MCF 10A (cell line): ENCODE measurements around the gene KCNA3. TPM values are rescaled to one million over a fixed set of nuclear protein-coding genes. Genes with fewer than 3 reads are reported as not detected.
A peak's percentile ranks its signal among the peaks of the same experiment; 100 is the strongest.

Experiments
- BruUV-seq: library from RNA; stranded (reverse); fragments of 400-500 nt; replicated peaks from 2 replicates; lab custom pipeline; 2021; lab: Mats Ljungman, UMichigan
- CTCF ChIA-PET: fragments of 300-600 bp; sonication (Branson Sonifier 250); formaldehyde crosslinking; extraction: SDS; loops from one replicate; lab custom pipeline; 2021; ENCODE audit warnings: antibody characterized with exemption, inconsistent platforms; lab: Yijun Ruan, JAX
- POLR2A ChIA-PET: fragments of 300-600, 350-650 bp; sonication (Branson Sonifier 250); formaldehyde crosslinking; extraction: SDS; loops from one replicate; lab custom pipeline; 2020; ENCODE audit warnings: antibody characterized with exemption, inconsistent platforms; lab: Yijun Ruan, JAX
- DNase-seq: peaks from one replicate; pipeline ENCODE4 v3.0.0-alpha.2; 2018; ENCODE audit not compliant: unreplicated experiment
- H3K27ac Mint-ChIP-seq: one replicate; pipeline ENCODE4 v1.8.0; 2022; ENCODE audit warnings: mild to moderate bottlenecking, low read depth, mixed read lengths; ENCODE audit not compliant: unreplicated experiment
- H3K27me3 Mint-ChIP-seq: one replicate; pipeline ENCODE4 v1.8.0; 2022; ENCODE audit warnings: mixed read lengths; ENCODE audit not compliant: insufficient read depth, unreplicated experiment
- H3K36me3 Mint-ChIP-seq: one replicate; pipeline ENCODE4 v1.8.0; 2022; ENCODE audit warnings: mild to moderate bottlenecking, moderate library complexity, mixed read lengths; ENCODE audit not compliant: insufficient read depth, unreplicated experiment
- H3K4me1 Mint-ChIP-seq: one replicate; pipeline ENCODE4 v1.8.0; 2022; ENCODE audit warnings: mixed read lengths; ENCODE audit not compliant: insufficient read depth, unreplicated experiment
- H3K4me3 Mint-ChIP-seq: one replicate; pipeline ENCODE4 v1.8.0; 2022; ENCODE audit warnings: mild to moderate bottlenecking, moderate library complexity, mixed read lengths; ENCODE audit not compliant: unreplicated experiment
- H3K9me3 Mint-ChIP-seq: one replicate; pipeline ENCODE4 v1.8.0; 2022; ENCODE audit warnings: mixed read lengths; ENCODE audit not compliant: unreplicated experiment
- CTCF ChIP-seq: fragments of 200-600 bp; IDR thresholded peaks from one replicate; pipeline ENCODE4 v1.8.0; 2022; ENCODE audit warnings: antibody characterized with exemption, mild to moderate bottlenecking; ENCODE audit not compliant: unreplicated experiment
- intact Hi-C: fragments of 100-400 bp; cut with micrococcal nuclease; formaldehyde crosslinking; loops from 2 replicates; pipeline ENCODE4 v1.14.1; 2022
- total RNA-seq: library from RNA; stranded (reverse); gene quantifications from 2 replicates; pipeline ENCODE4 v1.2.3, GENCODE V29; 2022

Gene KCNA3
- total RNA-seq, 1 experiment from 2014 or later = not detected

GRCh38 chr1:110631836-110632620, 42.7 kb downstream of the KCNA3 start:
- peaks cover 13% of the 10 kb centered on the region for H3K4me1 Mint-ChIP-seq
- CTCF ChIA-PET = interaction anchor here (0.6 to 6.8 kb wide), 15 partner anchors 11 to 1952 kb away, joined by 3 to 52 read pairs (median 5); no protein-coding TSS in a partner anchor
- H3K27ac Mint-ChIP-seq = no peak overlapping the region
- intact Hi-C loops = loop anchor here (2.0 to 10.0 kb wide), 2 partner anchors 149 to 363 kb away; no protein-coding TSS in a partner anchor
- no peaks in the 10 kb centered on the region for H3K9me3 Mint-ChIP-seq
- POLR2A ChIA-PET = no interaction called here
- no TSS peak for BruUV-seq
- no peak for DNase-seq
- H3K27me3 Mint-ChIP-seq = peaks cover 29% of the 10 kb centered on the region
- no peak overlapping the region for H3K4me3 Mint-ChIP-seq
- TF ChIP-seq CTCF = no peak
- H3K36me3 Mint-ChIP-seq = no peaks in the 10 kb centered on the region

- DNase-seq = peak; percentile 74
- no peak overlapping the region for H3K27ac Mint-ChIP-seq
- H3K4me1 Mint-ChIP-seq = peaks cover 13% of the 10 kb centered on the region
- H3K9me3 Mint-ChIP-seq = no peaks in the 10 kb centered on the region
- H3K27me3 Mint-ChIP-seq = peaks cover 31% of the 10 kb centered on the region
- ChIA-PET CTCF (interaction anchor here (0.6 to 6.8 kb wide), 29 partner anchors 8 to 1002 kb away, joined by 3 to 52 read pairs (median 3); no protein-coding TSS in a partner anchor), POLR2A (interaction anchor here (1.1 kb wide), 1 partner anchor 134 kb away, joined by 3 read pairs; no protein-coding TSS in a partner anchor)
- H3K4me3 Mint-ChIP-seq = no peak overlapping the region
- no TSS peak for BruUV-seq
- intact Hi-C loops = loop anchor here (1.0 to 10.0 kb wide), 3 partner anchors 135 to 364 kb away; no protein-coding TSS in a partner anchor
- peak; percentile 80 for TF ChIP-seq CTCF
- no peaks in the 10 kb centered on the region for H3K36me3 Mint-ChIP-seq
Observed at GRCh38 chr1:110630839-110631663, 43.7 kb downstream of the KCNA3 start.

- Mint-ChIP-seq H3K4me3 (no peak overlapping the region), H3K4me1 (no peaks in the 10 kb centered on the region), H3K27me3 (peaks cover 33% of the 10 kb centered on the region), H3K27ac (no peak overlapping the region), H3K9me3 (no peaks in the 10 kb centered on the region), H3K36me3 (no peaks in the 10 kb centered on the region)
- POLR2A ChIA-PET = no interaction called here
- no TSS peak for BruUV-seq
- TF ChIP-seq CTCF = no peak
- intact Hi-C loops = no loop called here
- CTCF ChIA-PET = interaction anchor here (1.0 to 6.8 kb wide), 5 partner anchors 9 to 153 kb away, joined by 5 to 52 read pairs (median 37); no protein-coding TSS in a partner anchor
- DNase-seq = no peak
Observed at GRCh38 chr1:110628323-110629105, 46.2 kb downstream of the KCNA3 start.
